Loucy (cell line): ENCODE measurements around the gene HSF2BP.

ENCODE experiments used
- H2AFZ ChIP-seq: fragments of 200-600 bp; sonication (generic); 2 replicates; pipeline ENCODE4 v1.6.0; 2016; ENCODE audit warnings: antibody characterized with exemption, mild to moderate bottlenecking, low read length, moderate library complexity
- H3F3A ChIP-seq: fragments of 200-600 bp; 2 replicates; pipeline ENCODE4 v1.6.0; 2016; ENCODE audit warnings: antibody characterized with exemption, low read depth, mild to moderate bottlenecking
- H3K27me3 ChIP-seq: fragments of 200-600 bp; sonication (generic); 2 replicates; pipeline ENCODE4 v1.6.1; 2014; ENCODE audit warnings: low read length, mild to moderate bottlenecking; ENCODE audit not compliant: insufficient read depth, poor library complexity, severe bottlenecking
- H3K36me3 ChIP-seq: fragments of 200-600 bp; sonication (generic); 2 replicates; pipeline ENCODE4 v1.6.1; 2016; ENCODE audit warnings: low read length; ENCODE audit not compliant: insufficient read depth
- H3K4me1 ChIP-seq: fragments of 200-600 bp; sonication (generic); 2 replicates; pipeline ENCODE4 v1.5.1; 2014; ENCODE audit warnings: low read length, mild to moderate bottlenecking; ENCODE audit not compliant: insufficient read depth, poor library complexity, severe bottlenecking
- H3K4me2 ChIP-seq: fragments of 200-600 bp; sonication (generic); 2 replicates; pipeline ENCODE4 v1.6.0; 2014; ENCODE audit warnings: antibody characterized with exemption, low read length, low read depth, mild to moderate bottlenecking; ENCODE audit not compliant: poor library complexity, severe bottlenecking
- H3K4me3 ChIP-seq: fragments of 200-600 bp; sonication (generic); 2 replicates; pipeline ENCODE4 v1.5.1; 2014; ENCODE audit warnings: low read length, mild to moderate bottlenecking, mixed read lengths; ENCODE audit not compliant: poor library complexity, severe bottlenecking
- H3K79me2 ChIP-seq: fragments of 200-600 bp; sonication (generic); 2 replicates; pipeline ENCODE4 v1.6.1; 2014; ENCODE audit warnings: low read length; ENCODE audit not compliant: insufficient read depth
- H3K9ac ChIP-seq: fragments of 200-600 bp; sonication (generic); 2 replicates; pipeline ENCODE4 v1.6.0; 2014; ENCODE audit warnings: mild to moderate bottlenecking, low read depth, low read length, moderate library complexity; ENCODE audit not compliant: poor library complexity, severe bottlenecking
- H3K9me2 ChIP-seq: fragments of 200-600 bp; sonication (generic); replicated peaks from 2 replicates; pipeline ENCODE4 v1.6.1; 2016; ENCODE audit warnings: low read depth, low read length, mixed read lengths
- H3K9me3 ChIP-seq: fragments of 200-600 bp; sonication (generic); 2 replicates; pipeline ENCODE4 v1.6.1; 2014; ENCODE audit warnings: mild to moderate bottlenecking, antibody characterized with exemption, low read length, low read depth; ENCODE audit not compliant: insufficient read depth
- H4K20me1 ChIP-seq: fragments of 200-600 bp; sonication (generic); 2 replicates; pipeline ENCODE4 v1.6.0; 2014; ENCODE audit warnings: antibody characterized with exemption, low read length, mild to moderate bottlenecking; ENCODE audit not compliant: insufficient read depth, poor library complexity, severe bottlenecking
- CTCF ChIP-seq: fragments of 200-600 bp; sonication (generic); conservative IDR thresholded peaks from 2 replicates; pipeline ENCODE4 v1.5.1; 2014; ENCODE audit warnings: mild to moderate bottlenecking, antibody characterized with exemption, low read length
- EZH2phosphoT487 ChIP-seq: fragments of 200-600 bp; IDR thresholded peaks from 2 replicates; pipeline ENCODE4 v1.6.1; 2018; ENCODE audit warnings: antibody characterized with exemption, mild to moderate bottlenecking, moderate library complexity, borderline replicate concordance

HSF2BP gene

GRCh38 chr21:43622796-43623195, 36.5 kb downstream of the HSF2BP start:
- Histone ChIP-seq H3K9me2 (no peaks in the 10 kb centered on the region), H3K4me3 (no peak overlapping the region), H3K27me3 (no peaks in the 10 kb centered on the region), H3K4me1 (no peaks in the 10 kb centered on the region), H3K79me2 (no peaks in the 10 kb centered on the region), H3K4me2 (no peak overlapping the region), H3K9me3 (peaks cover 4% of the 10 kb centered on the region; the same call in 1 of the 2 replicates), H3K36me3 (no peaks in the 10 kb centered on the region), H3F3A (no peaks in the 10 kb centered on the region), H2AFZ (no peak overlapping the region), H3K9ac (no peak overlapping the region), H4K20me1 (no peaks in the 10 kb centered on the region)
- TF ChIP-seq EZH2phosphoT487 (no peak), CTCF (no peak)

- Histone ChIP-seq H3F3A (no peaks in the 10 kb centered on the region), H3K9me3 (peaks cover 4% of the 10 kb centered on the region; the same call in 1 of the 2 replicates), H3K4me2 (no peak overlapping the region), H3K9ac (no peak overlapping the region), H3K27me3 (no peaks in the 10 kb centered on the region), H3K9me2 (no peaks in the 10 kb centered on the region), H2AFZ (no peak overlapping the region), H3K4me3 (no peak overlapping the region), H3K79me2 (no peaks in the 10 kb centered on the region), H3K36me3 (no peaks in the 10 kb centered on the region), H4K20me1 (no peaks in the 10 kb centered on the region), H3K4me1 (no peaks in the 10 kb centered on the region)
- TF ChIP-seq EZH2phosphoT487: no peak
- peak; percentile 36 for TF ChIP-seq CTCF
These were observed 39.4 kb downstream of the HSF2BP start for GRCh38 chr21:43619856-43620255.

- Histone ChIP-seq H4K20me1 (no peaks in the 10 kb centered on the region), H3K9ac (no peak overlapping the region), H3K79me2 (no peaks in the 10 kb centered on the region), H3K9me2 (no peaks in the 10 kb centered on the region), H3F3A (no peaks in the 10 kb centered on the region), H3K9me3 (peaks cover 4% of the 10 kb centered on the region; the same call in 1 of the 2 replicates), H3K4me2 (no peak overlapping the region), H3K4me1 (no peaks in the 10 kb centered on the region), H2AFZ (no peak overlapping the region), H3K4me3 (no peak overlapping the region), H3K27me3 (no peaks in the 10 kb centered on the region), H3K36me3 (no peaks in the 10 kb centered on the region)
- TF ChIP-seq CTCF (no peak), EZH2phosphoT487 (no peak)
These were observed 39.9 kb downstream of the HSF2BP start for GRCh38 chr21:43619344-43619743.
